Left ventricle myocardium inferior (tissue), 1 donor: ENCODE results near the gene FASN. TPM values are rescaled to one million over a fixed set of nuclear protein-coding genes. Genes with fewer than 3 reads are reported as not detected.

Experiments used
- DNase-seq: peaks from one replicate; pipeline ENCODE4 v3.0.0-alpha.2; 2020
- H3K27ac ChIP-seq: fragments of 200-600 bp; replicated peaks from 2 replicates; pipeline ENCODE4 v1.8.0; 2021
- H3K27me3 ChIP-seq: fragments of 200-600 bp; 2 replicates; pipeline ENCODE4 v1.8.0; 2021; ENCODE audit warnings: low read depth
- H3K36me3 ChIP-seq: fragments of 200-600 bp; 2 replicates; pipeline ENCODE4 v1.8.0; 2021
- H3K4me1 ChIP-seq: fragments of 200-600 bp; 2 replicates; pipeline ENCODE4 v1.8.0; 2021
- H3K4me3 ChIP-seq: fragments of 200-600 bp; 2 replicates; pipeline ENCODE4 v1.8.0; 2021; ENCODE audit warnings: mild to moderate bottlenecking, moderate library complexity
- H3K9me3 ChIP-seq: fragments of 200-600 bp; replicated peaks from 2 replicates; pipeline ENCODE4 v1.8.0; 2021
- CTCF ChIP-seq: fragments of 200-600 bp; IDR thresholded peaks from 2 replicates; pipeline ENCODE4 v1.8.0; 2021; ENCODE audit warnings: antibody characterized with exemption, mild to moderate bottlenecking, borderline replicate concordance
- intact Hi-C: fragments of 100-400 bp; cut with micrococcal nuclease; formaldehyde crosslinking; loops from one replicate; pipeline ENCODE4 v1.11.0; 2022
- total RNA-seq: library from RNA; stranded (reverse); fragmentation: NEBNext Ultra II Directional; extraction: Animal tissue kit (Norgen Biotek cat#: 25700); gene quantifications from one replicate; pipeline ENCODE4 v1.2.1, GENCODE V29; 2021
- donor health status: DM: no; HTN: yes; CAD: no; lungs with severe emphysema.

The FASN gene
- total RNA-seq, 1 donor from 2014 or later: 13.6 TPM

- no peak for TF ChIP-seq CTCF
- Histone ChIP-seq H3K27ac (no peak overlapping the region), H3K27me3 (no peaks in the 10 kb centered on the region), H3K36me3 (peaks cover 97% of the 10 kb centered on the region), H3K4me3 (no peak overlapping the region), H3K4me1 (peaks cover 5% of the 10 kb centered on the region), H3K9me3 (no peaks in the 10 kb centered on the region)
- intact Hi-C loops: no loop called here
- peak; percentile 10 for DNase-seq
Measured at GRCh38 chr17:82091264-82092066, 6.6 kb downstream of the FASN start.

GRCh38 chr17:82090549-82091263 is 7.3 kb downstream of the FASN start:
- Histone ChIP-seq H3K9me3 (no peaks in the 10 kb centered on the region), H3K27ac (no peak overlapping the region), H3K36me3 (peaks cover 100% of the 10 kb centered on the region), H3K4me3 (no peak overlapping the region), H3K27me3 (no peaks in the 10 kb centered on the region), H3K4me1 (no peaks in the 10 kb centered on the region)
- intact Hi-C loops: no loop called here
- DNase-seq: peak; percentile 11
- TF ChIP-seq CTCF: no peak

GRCh38 chr17:82089723-82090548 is 8.1 kb downstream of the FASN start:
- H3K4me1 ChIP-seq: no peaks in the 10 kb centered on the region
- H3K4me3 ChIP-seq: no peak overlapping the region
- H3K27me3 ChIP-seq: no peaks in the 10 kb centered on the region
- peak; percentile 10 for DNase-seq
- H3K9me3 ChIP-seq: no peaks in the 10 kb centered on the region
- H3K27ac ChIP-seq: no peak overlapping the region
- TF ChIP-seq CTCF: no peak
- H3K36me3 ChIP-seq: peaks cover 100% of the 10 kb centered on the region
- intact Hi-C loops: no loop called here

DNA sequence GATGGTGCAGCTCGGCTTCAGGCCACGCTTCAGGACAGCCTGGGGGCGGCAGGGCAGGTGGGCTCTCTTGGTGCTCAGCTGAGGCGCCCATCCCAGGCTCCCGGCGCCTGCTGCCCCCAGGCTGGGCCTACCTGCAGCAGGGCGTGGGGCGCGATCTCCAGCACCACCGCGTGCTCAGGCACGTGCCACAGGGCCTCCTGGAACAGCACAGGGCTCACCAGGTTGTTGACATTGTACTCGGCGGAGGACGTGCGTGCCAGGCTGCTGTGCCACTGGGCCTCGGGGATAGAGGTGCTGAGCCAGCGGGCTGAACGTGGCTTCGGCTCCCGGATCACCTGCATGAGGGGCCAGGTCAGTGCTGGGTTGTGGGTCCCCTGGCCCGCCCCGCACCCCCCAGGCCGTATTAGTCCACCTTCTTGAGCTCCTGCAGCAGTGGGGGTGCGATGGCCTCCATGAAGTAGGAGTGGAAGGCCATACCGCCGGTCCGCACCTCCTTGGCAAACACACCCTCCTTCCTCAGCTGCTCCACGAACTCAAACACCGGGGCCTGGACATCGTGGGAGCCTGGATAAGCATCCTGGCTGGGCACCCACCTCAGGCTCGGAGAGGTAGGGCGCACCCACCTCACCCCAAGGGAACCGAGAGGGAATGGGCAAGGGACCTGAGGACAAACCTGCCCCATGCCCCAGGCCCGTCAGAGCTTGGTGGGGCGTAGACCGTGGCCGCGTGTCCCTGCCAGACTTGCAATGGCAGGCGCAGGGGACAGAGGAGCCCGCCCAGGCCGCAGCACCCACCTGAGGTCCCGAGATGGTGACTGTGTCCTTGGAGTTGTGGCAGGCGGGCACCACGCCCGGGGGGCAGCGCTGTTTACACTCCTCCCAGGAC is 9.0 kb downstream of the FASN start:
- TF ChIP-seq CTCF: no peak
- Histone ChIP-seq H3K27ac (no peak overlapping the region), H3K27me3 (no peaks in the 10 kb centered on the region), H3K4me3 (no peak overlapping the region), H3K9me3 (no peaks in the 10 kb centered on the region), H3K4me1 (no peaks in the 10 kb centered on the region), H3K36me3 (peaks cover 100% of the 10 kb centered on the region)
- intact Hi-C loops: no loop called here
- DNase-seq: peak; percentile 13
